ENCODE data around the gene CRACR2B.

CRACR2B gene

GRCh38 chr11:827146-827896, 398 bp upstream of the CRACR2B start:
- DNase-seq, result no peak

GRCh38 chr11:828506-829175, 922 bp downstream of the CRACR2B start:
- DNase-seq, result no peak

GRCh38 chr11:829176-829846, 1.6 kb downstream of the CRACR2B start:
- no peak for DNase-seq

- DNase-seq, result no peak
Observed at GRCh38 chr11:829847-830294, 2.2 kb downstream of the CRACR2B start.

GRCh38 chr11:830295-831117, 2.8 kb downstream of the CRACR2B start:
- DNase-seq, result no peak

- no peak for DNase-seq
Observed at GRCh38 chr11:831118-831864, 3.6 kb downstream of the CRACR2B start.

GRCh38 chr11:831961-832528, 4.3 kb downstream of the CRACR2B start:
- no peak for DNase-seq

GRCh38 chr11:832529-833113, 4.9 kb downstream of the CRACR2B start, which contains the start of gene CD151:
TSS of gene CD151 (plus strand) at chr11:832952. CDS start at chr11:836070, 3,118 bp downstream.
- DNase-seq, result no peak

- no peak for DNase-seq
Observed at GRCh38 chr11:833114-833791, 5.5 kb downstream of the CRACR2B start.

GRCh38 chr11:833849-834311, 6.2 kb downstream of the CRACR2B start:
- DNase-seq, result no peak

- no peak for DNase-seq
Observed at GRCh38 chr11:834371-835316, 6.9 kb downstream of the CRACR2B start.

- no peak for DNase-seq
Observed at GRCh38 chr11:836274-836673, 8.6 kb downstream of the CRACR2B start.

- DNase-seq, result no peak
Observed at GRCh38 chr11:836700-837099, 9.0 kb downstream of the CRACR2B start.

- no peak for DNase-seq
Observed at GRCh38 chr11:837189-837989, 9.7 kb downstream of the CRACR2B start.

GRCh38 chr11:837990-838307, 10.2 kb downstream of the CRACR2B start:
- DNase-seq, result no peak

- DNase-seq, result no peak
Observed at GRCh38 chr11:838441-839279, 10.9 kb downstream of the CRACR2B start.

- DNase-seq, result no peak
Observed at GRCh38 chr11:839280-839623, 11.5 kb downstream of the CRACR2B start.

Measured in hippocampal formation (tissue), 2 donors.